GM18867 (cell line): ENCODE measurements around the gene LEMD2.
A peak's percentile ranks its signal among the peaks of the same experiment; 100 is the strongest.

Experiments
- ATAC-seq: cut with Tn5 transposase; IDR thresholded peaks from one replicate; pipeline ENCODE4 v1.9.1; 2021; ENCODE audit warnings: mild to moderate bottlenecking, moderate library complexity; ENCODE audit not compliant: unreplicated experiment

The LEMD2 gene

DNA sequence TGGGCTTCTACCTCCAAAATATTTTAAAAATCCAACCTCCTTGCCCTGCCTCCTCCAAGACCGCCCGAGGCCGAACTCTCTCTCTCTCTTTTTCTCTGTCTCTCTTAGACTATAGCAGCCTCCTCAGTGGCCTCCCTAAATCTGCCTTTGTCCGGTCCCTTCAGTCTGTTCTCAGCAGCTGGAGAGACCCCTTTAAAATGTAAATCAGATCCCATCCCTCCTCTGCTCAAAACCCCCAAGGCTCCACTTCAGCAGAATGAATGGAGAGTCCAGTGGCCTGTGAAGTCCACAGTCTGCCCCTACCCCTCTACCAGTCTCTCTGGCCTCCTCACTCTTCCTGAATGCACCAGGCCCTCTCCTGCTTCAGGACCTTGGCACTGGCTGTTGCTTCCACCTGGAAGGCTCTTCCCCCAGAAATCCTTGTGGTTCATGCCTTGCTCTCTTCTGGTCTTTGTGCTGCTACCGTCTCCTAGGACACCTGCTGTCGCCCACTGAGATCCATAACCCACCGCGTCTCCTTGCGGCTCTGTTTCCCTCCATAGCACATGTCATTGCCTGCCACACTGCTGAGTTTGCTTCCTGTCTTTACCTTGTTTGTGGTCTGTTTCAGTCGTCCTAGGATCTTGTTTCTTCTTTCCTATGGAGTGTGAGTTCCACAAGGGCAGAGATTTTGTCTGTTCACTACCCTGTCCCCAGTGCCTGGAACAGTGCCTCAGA lies 8.9 kb upstream of the LEMD2 start:
- no peak for ATAC-seq

DNA sequence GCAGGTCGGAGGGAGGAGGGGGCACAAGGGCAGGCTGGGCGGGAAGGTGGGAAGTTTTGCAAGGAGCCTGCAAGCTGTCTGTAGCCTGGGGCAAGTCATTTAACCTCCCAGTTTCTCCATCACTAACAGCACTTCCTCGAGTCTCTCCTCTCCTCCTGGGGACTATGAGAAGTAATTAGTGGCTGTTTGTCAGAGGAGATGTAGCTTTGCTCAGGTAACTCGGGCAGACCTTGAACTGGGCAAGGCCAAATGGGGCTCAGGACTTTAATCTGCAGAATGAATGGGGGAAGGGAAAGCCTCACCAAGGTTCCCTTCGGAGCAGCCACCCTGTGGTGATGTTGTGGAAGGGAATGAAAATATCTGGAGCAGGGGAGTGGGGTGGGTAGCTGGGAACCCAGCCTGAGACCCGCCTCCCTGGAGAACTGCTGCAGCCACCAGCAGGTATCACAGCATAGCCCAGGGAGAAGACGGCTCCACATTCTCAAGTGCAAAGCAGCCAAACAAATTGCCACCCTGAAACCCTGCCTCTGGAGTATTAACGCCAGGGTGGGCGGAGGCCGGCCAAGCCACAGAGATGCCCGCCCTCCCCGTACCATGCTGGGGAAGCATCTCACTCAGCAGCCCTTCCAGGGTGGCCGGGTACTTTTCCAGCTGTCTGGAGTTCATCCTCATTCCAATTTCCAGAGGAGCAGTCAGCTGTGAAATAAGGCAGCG lies 6.1 kb upstream of the LEMD2 start:
- ATAC-seq: no peak

DNA sequence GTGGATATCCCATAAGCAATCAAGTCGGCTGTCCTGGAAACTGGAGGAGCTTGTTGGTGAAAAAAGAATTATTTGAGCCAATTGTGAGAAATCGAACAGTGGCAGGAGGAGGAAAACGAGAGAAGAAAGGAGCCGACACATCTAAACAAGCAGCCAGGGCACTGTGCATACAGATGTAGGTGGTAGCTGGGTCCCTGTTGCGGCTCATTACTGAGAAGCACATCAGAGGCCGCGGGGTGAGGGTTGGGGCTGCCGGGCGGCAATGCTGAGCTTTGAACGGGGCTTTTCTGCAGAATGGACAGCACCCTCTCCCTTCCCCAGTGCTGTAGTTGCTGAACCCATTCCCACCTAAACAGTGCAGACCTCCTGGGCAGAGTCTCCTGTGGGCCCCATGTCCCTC lies 4.1 kb upstream of the LEMD2 start:
- ATAC-seq: no peak

DNA sequence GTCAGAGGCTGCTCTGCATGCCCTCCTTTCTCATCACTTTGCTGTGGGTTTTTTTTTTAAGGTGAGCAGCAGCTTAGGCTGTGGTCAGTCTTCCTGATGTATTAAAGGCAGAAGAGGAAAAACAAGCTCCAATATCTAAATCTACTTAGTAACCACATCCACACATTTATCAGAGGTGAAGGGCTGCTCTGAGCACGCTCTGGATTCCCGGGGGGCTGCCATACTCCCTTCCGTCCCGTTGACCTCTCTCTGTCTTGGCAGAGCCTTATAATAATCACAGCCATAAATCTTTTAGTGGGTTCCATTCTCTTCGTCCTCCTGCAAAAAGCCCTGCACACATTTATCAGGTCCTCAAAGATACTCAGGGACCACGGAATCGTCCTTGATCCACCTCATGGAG lies 2.7 kb upstream of the LEMD2 start:
- no peak for ATAC-seq

DNA sequence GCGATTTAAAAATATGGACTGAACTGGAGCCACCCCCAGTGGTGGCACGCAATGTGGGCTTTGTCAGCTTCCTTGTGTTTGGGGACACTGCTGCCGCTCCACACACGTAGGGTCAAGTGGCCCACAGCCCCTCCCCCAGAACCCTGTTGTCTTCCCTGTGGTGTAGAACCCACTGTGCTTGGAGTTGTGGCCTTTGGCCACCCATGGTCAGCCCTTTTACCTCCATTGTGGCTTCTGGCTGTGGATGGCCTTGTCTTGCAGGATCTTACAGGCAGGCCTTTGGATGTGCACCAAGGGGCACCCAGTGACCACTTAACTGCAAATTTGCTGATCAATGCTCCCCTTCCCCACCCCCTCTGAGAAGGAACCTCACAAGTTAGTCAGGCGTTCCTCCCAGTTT lies 2.0 kb upstream of the LEMD2 start:
- ATAC-seq: no peak

DNA sequence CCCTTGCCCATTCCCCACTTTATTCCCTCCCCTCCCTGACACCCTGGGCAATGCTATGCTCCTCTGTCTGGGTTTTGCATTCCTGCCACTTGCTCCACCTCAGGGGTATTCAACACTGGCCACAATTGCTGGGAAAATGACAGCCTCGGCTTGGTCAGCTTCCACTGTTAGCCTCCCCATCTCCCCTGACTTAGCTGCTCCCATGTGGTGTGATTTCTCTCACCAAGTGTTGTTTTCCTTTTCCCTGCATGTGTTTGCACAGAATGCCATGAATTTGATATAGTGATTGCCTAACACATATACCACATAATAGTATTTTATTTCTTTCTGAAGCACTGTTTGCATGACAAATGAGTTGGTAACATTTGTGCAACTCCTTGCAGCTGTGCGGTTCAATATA lies 1.4 kb upstream of the LEMD2 start:
- ATAC-seq: no peak

DNA sequence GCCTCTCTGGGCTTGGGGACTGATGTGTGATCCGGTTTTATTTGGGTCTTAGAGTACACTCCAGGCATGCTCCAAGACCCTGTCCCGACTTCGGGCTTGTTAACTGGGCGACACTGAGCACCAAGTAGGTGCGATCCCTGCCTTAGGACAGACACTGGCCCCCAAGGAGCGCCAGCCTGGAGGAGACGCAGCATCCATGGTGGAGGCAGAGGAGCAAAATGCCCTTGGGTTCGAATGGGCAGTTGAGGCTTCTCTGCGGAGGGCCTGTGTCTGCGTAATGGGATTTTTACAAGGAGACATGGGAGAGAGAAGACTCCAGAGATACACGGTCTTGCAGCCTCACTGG lies 593 bp upstream of the LEMD2 start:
- ATAC-seq: no peak

DNA sequence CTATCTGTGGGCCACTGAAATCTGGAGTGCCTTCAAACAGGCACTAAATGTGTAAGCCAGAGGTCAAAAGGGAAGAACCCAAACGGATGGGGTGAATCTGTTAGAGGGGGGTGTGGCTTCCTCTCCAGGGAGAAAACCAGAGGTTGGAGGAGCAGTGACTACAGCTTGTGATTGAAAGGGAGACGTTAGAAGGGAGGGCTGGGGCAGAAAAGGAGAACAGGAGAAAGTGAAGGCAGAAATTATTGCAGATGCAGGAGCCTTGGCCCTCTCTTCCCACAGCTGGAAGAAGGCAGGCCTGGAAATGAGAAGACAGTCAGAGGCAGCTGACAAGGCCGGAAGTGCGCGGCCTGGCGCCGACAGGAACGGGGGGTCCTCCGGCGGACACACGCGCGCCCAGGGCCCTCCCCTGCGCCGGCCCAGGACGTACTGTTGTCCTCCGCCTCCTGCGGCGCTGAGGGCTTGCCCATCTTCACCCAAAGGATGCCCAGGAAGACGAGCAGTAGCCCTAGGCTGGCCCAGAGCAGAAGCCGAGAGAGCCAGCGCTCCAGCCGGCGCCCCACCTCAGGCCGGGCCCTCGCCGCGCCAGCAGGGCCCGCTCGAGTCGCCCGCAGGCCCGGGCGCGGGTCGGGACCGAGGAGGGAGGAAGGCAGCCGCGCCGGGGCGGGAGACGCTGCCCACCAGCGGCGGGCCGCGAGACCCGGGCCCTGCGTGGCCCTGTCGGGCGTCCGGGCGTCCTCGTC lies 806 bp downstream of the LEMD2 start:
- ATAC-seq: peak; percentile 49

DNA sequence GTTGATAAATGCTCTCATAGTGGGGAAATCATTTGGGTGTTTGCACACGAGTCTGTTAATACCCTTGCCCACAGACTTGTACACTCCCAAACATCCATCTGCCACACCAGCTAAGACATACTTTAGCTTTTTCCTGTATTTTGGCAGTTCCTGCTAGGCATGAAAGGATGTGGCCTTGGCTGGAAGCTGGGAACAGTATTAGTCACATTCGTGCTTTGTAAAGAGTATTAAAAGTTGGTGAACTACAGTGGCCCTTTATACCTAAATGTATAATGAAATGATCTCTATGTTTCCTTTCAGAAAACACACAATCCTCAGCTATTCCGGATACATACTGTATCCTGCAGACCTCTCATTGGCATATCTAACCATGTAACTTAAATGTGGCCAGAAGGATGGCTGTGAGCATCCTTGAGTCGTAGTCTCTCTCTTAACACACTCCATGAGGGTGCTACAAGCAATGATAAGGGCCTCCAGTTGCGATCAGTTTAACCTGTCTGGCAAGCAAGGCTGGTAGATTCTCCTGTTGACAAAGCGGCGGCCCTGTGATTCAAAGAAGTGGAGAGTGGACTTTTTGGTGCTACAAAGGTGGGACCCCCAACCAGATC lies 1.5 kb downstream of the LEMD2 start:
- no peak for ATAC-seq

DNA sequence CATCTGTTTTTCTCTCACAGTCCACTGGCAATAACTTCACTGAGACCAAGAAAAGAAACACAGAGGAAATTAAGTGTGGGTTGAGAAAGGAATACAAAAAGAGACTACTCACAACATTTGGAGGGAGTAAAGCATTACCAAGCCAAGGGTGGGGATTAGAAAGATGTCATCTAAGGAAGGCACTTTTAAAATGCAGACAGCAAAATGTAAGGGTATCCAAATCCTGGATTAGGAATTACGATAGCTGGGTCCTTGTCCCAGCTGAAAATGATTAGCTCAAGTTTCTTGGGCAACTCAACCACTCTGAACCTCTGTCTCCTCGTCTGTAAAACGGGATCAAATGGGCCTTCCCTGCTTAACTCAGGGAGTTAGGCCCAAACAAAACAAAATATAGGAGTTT lies 2.2 kb downstream of the LEMD2 start:
- no peak for ATAC-seq

DNA sequence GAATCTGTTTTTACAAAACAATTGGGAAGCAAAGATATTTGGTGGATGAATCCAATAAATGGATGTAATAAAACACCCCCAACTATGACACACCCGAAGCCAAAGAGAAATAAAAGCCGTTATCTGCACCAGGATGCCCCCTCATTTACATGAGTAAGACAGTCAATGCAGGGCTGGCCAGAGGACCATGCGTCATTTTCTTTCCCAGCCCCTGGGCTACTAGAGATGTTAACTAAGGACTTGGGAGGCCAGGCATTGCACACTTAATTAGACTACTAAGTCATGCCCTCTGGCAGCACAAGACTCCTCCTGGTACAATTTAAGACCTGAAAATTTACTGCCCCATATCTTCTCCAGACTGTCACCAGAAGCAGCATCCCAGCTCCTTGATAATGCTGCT lies 3.2 kb downstream of the LEMD2 start:
- ATAC-seq: no peak

DNA sequence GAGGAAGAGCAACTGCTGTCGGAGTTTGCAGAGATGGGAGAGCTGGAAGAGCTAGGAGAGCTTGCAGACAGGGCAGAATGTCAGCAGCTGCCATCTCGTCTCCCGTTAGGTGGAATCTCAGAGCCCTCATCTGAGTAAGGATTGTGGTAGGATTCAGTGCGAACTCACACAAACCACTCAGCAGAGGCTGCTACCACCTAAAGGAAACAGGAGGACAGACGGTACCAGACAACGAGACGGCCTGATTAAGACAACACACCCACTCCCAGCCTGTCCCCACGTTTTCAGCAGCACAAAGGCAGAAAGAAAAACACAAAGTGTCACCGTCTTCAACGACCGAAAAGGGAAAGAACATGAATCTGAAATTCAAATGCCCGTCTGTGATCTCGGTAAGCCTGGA lies 4.1 kb downstream of the LEMD2 start:
- ATAC-seq: no peak

DNA sequence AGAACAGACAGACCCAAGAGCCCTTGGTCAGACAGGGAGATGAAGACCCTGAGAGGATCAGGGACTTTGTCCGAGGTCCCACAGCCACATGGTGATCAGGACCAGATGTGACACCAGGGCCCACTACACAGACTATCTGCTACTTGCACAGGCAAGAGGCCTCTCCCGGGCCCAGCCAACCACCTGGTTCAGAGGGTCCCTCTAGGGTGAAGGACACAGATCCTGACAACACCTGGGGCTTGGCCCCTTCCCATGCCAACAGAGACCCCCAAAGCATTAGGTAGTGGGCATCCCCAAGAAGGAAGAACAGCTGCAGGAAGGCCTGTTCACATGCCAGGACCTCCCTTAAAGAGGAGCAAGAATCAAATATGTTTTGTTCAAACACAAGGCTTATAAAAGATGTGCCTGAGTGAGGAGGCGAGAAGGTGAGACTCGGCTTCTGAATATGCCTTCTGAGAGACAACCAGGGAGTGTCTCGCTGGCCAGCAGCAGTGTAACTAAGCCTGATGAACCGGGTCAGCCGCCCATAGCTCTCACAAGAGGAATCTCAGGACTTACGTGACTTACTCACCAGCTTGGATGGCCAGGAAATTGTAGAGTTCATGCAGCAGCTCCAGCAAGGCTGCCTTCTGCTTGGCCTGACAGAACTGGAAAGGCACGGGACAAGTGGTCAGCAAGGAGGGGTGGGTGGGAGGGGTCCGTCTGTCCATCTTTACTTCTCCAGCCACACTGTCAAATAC lies 5.0 kb downstream of the LEMD2 start:
- ATAC-seq: no peak

DNA sequence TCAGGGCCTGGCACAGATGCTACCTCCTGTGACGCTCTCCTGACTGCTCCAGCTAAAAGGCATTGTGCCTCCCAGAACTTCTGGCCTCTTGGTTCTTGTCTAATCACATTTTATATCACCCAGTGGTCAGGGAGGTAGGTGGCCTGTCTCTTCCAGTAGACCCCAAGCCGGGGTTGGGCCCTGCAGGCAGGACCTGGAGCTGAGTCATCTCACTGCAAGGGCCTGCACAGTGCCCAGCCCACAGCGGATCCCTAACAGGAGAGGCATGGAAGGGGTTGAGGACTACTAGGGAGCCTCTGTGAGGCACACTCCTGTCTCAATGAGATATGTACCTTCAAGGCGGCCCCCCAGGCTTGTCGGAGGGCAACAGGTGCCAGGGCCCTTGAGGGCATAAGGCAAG lies 6.4 kb downstream of the LEMD2 start:
- ATAC-seq: no peak

DNA sequence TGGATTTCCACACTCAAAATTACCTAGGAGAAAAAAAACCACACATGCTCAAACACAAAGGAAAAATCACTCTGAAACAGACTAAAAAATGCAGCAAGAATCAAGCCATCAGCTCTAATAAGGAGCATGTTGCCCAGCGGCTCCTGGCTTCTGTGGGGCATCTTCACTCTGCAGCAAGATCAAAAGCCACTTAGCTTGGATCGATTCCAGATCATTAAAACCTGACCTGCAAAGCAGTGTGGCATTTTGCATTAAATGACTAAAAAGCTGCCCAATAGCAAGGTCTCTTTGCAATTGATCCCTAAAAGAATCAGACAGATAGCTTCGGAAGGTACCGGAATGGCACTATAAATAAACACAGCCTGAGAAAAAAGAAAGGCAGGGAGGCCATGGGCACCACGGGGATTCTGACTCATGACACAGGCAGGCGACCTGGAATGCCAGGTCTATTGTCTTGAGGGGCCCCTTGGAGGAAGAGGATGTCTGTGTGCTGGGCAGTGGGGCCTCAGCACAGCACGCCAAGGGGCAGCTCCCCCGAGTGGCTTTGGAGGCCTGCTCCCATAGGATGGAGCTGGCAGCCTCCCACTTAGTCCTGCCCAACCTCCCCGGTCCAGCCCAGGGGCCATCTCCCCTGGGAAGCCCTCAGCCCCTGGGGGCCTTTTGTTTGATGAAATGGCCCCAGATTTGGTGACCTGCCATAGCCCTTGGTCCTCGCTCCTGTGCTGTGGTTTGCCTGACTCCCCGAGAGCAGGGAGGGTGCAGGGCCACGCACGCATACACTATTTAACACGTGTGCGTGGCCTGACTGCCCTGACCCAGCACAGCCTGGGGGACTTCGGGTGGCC lies 7.6 kb downstream of the LEMD2 start:
- ATAC-seq: no peak

DNA sequence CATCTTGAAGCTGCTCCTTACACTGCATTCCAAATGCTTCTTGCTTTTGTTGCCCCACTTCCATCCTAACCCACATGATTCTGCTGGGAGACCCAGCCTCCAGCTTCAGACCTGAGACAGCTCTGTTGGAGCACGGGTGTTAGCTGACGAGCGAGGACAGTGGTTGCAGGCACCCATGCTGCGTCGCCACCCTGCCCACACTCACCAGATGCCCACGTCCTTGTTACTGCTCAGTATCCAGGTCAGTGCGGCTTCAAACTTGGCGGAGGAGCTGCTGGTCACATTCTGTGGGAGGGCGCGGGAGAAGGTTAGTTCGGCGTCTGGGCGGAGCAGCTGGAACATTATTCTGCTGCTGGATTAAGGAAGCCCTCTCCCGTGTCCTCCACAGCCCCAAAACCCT lies 9.0 kb downstream of the LEMD2 start:
- ATAC-seq: no peak

DNA sequence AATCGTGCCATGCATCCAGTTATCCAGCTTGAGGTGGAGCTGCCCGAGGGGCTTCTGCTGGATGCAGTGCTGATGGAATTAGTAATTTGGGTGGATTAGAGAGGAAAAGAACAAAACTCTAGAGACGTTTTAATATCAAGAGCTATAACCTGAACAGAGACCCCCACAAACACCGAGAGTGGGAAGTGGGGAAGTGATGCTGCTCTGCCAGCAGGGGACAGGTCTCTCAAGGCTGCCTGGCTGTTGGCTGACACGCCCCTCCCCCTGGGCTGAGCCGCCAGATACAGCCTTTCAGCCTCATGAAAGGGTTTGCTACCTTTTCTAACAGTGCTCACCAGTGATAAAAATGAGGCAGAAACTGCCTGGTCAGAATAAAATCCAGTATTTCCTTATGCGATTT lies 9.6 kb downstream of the LEMD2 start:
- ATAC-seq: no peak

DNA sequence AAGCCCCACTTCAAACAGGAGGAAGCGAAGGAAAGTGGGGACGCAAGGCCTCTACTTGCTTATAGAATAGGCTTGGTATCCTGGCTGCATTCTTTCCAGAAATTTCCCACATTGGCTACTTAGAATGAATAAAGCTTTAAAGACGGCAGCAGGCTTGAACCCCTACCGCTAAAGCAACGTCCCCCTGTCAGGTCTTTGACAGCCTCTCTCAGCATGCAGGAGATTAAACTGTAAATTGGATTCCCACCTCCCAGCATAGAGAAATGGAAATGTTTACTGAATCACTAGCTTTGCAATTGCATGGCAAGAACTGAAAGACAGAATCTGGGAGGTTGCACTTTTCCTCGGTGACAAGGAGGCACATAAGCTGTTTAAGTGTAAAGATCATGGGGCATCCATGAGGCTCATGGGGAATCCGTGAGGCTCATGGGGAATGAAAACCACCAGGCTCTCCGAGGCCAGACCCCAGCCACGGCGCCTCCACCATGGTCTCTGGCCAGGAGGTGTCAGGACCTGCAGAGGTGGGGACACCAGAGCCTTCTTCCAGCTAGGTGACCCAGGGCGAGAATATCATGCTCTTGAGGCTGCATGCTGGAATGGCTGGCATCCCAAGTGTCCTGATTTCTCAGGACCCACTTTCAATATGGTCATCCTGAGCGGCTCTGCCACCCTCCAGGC lies 10.3 kb downstream of the LEMD2 start:
- no peak for ATAC-seq
